Rectal smooth muscle tissue (tissue), 1 donor: Measurements from ENCODE around the gene CSH2.
"Not testable (repeated sequence)": the region's sequence is repeated elsewhere in the genome, so short reads cannot be mapped to it uniquely, and the experiment has no call there.

Experiments
- H3K27ac ChIP-seq: one replicate; pipeline ENCODE4 v1.7.0; 2013; ENCODE audit warnings: low read depth, low read length, inconsistent platforms
- H3K27me3 ChIP-seq: one replicate; pipeline ENCODE4 v1.7.0; 2013; ENCODE audit warnings: low read length; ENCODE audit not compliant: control insufficient read depth, insufficient read depth
- H3K36me3 ChIP-seq: one replicate; pipeline ENCODE4 v1.7.0; 2013; ENCODE audit warnings: low read length; ENCODE audit not compliant: control insufficient read depth, insufficient read depth
- H3K4me1 ChIP-seq: one replicate; pipeline ENCODE4 v1.7.0; 2013; ENCODE audit warnings: low read length; ENCODE audit not compliant: control insufficient read depth, insufficient read depth
- H3K4me3 ChIP-seq: one replicate; pipeline ENCODE4 v1.7.0; 2013; ENCODE audit warnings: low read length
- H3K9ac ChIP-seq: one replicate; pipeline ENCODE4 v1.7.0; 2013; ENCODE audit warnings: low read length

The CSH2 gene

GRCh38 chr17:63843387-63843888 lies 30.0 kb downstream of the CSH2 start:
- Histone ChIP-seq H3K4me3 (peak overlapping the region; percentile 76), H3K27ac (peak overlapping the region; percentile 92), H3K4me1 (peaks cover 21% of the 10 kb centered on the region)
- H3K9ac ChIP-seq, H3K27me3 ChIP-seq, H3K36me3 ChIP-seq: not testable (repeated sequence)

GRCh38 chr17:63842540-63843386 lies 30.7 kb downstream of the CSH2 start, which contains the start of gene SMARCD2:
SMARCD2 (minus strand) TSS chr17:63842685; CDS start chr17:63842674, 11 bp downstream.
- H3K27me3 ChIP-seq, result no peaks in the 10 kb centered on the region
- peak within 1 kb of the TSS; percentile 92 for H3K27ac ChIP-seq
- H3K36me3 ChIP-seq, result no peaks in the 10 kb centered on the region
- peaks cover 28% of the 10 kb centered on the region for H3K4me1 ChIP-seq
- H3K4me3 ChIP-seq, result peak within 1 kb of the TSS; percentile 89
- peak within 1 kb of the TSS; percentile 66 for H3K9ac ChIP-seq

- Histone ChIP-seq H3K9ac (peak overlapping the region; percentile 66), H3K27me3 (no peaks in the 10 kb centered on the region), H3K4me1 (peaks cover 30% of the 10 kb centered on the region), H3K4me3 (peak overlapping the region; percentile 89), H3K36me3 (peaks cover 2% of the 10 kb centered on the region), H3K27ac (peak overlapping the region; percentile 92)
Measured at GRCh38 chr17:63842173-63842539, 31.3 kb downstream of the CSH2 start.

- H3K27ac ChIP-seq, result peak overlapping the region; percentile 92
- peak overlapping the region; percentile 66 for H3K9ac ChIP-seq
- H3K4me1 ChIP-seq, result peaks cover 30% of the 10 kb centered on the region
- H3K36me3 ChIP-seq, result peaks cover 5% of the 10 kb centered on the region
- H3K4me3 ChIP-seq, result peak overlapping the region; percentile 89
- no peaks in the 10 kb centered on the region for H3K27me3 ChIP-seq
Measured at GRCh38 chr17:63841350-63842172, 31.9 kb downstream of the CSH2 start.

GRCh38 chr17:63840591-63841349 lies 32.7 kb downstream of the CSH2 start:
- Histone ChIP-seq H3K9ac (peak overlapping the region; percentile 66), H3K27ac (peak overlapping the region; percentile 92), H3K4me3 (peak overlapping the region; percentile 89), H3K4me1 (peaks cover 30% of the 10 kb centered on the region), H3K36me3 (peaks cover 5% of the 10 kb centered on the region), H3K27me3 (no peaks in the 10 kb centered on the region)

- Histone ChIP-seq H3K9ac (no peak overlapping the region), H3K27ac (peak overlapping the region; percentile 85), H3K4me3 (peak overlapping the region; percentile 20), H3K4me1 (peaks cover 30% of the 10 kb centered on the region), H3K27me3 (no peaks in the 10 kb centered on the region), H3K36me3 (peaks cover 14% of the 10 kb centered on the region)
Measured at GRCh38 chr17:63838631-63839171, 34.8 kb downstream of the CSH2 start.

GRCh38 chr17:63837962-63838600 lies 35.4 kb downstream of the CSH2 start:
- peak overlapping the region; percentile 25 for H3K4me3 ChIP-seq
- peak overlapping the region; percentile 85 for H3K27ac ChIP-seq
- H3K27me3 ChIP-seq, result no peaks in the 10 kb centered on the region
- H3K36me3 ChIP-seq, result peaks cover 19% of the 10 kb centered on the region
- peak overlapping the region; percentile 33 for H3K9ac ChIP-seq
- H3K4me1 ChIP-seq, result peaks cover 30% of the 10 kb centered on the region

- Histone ChIP-seq H3K27ac (peak overlapping the region; percentile 85), H3K4me3 (no peak overlapping the region), H3K27me3 (no peaks in the 10 kb centered on the region), H3K9ac (no peak overlapping the region), H3K4me1 (peaks cover 30% of the 10 kb centered on the region), H3K36me3 (peaks cover 25% of the 10 kb centered on the region)
Measured at GRCh38 chr17:63837480-63837879, 36.0 kb downstream of the CSH2 start.

GRCh38 chr17:63836811-63837210 lies 36.7 kb downstream of the CSH2 start:
- Histone ChIP-seq H3K9ac (no peak overlapping the region), H3K4me1 (peaks cover 30% of the 10 kb centered on the region), H3K27ac (no peak overlapping the region), H3K36me3 (peaks cover 31% of the 10 kb centered on the region), H3K4me3 (no peak overlapping the region), H3K27me3 (no peaks in the 10 kb centered on the region)

GRCh38 chr17:63835167-63835720 lies 38.2 kb downstream of the CSH2 start:
- Histone ChIP-seq H3K36me3 (peaks cover 46% of the 10 kb centered on the region), H3K4me3 (no peak overlapping the region), H3K27me3 (no peaks in the 10 kb centered on the region), H3K9ac (no peak overlapping the region), H3K4me1 (peaks cover 18% of the 10 kb centered on the region), H3K27ac (no peak overlapping the region)

GRCh38 chr17:63834431-63835166 lies 38.9 kb downstream of the CSH2 start:
- Histone ChIP-seq H3K36me3 (peaks cover 53% of the 10 kb centered on the region), H3K4me1 (peaks cover 15% of the 10 kb centered on the region), H3K27me3 (no peaks in the 10 kb centered on the region), H3K27ac (no peak overlapping the region), H3K4me3 (no peak overlapping the region), H3K9ac (no peak overlapping the region)
